Neural cell (in vitro differentiated cells): ENCODE results near the gene PDLIM5. TPM values are rescaled to one million over a fixed set of nuclear protein-coding genes. Genes with fewer than 3 reads are reported as not detected.

Experiments used
- H2AFZ ChIP-seq: fragments of 200-600, 300-800 bp; sonication (generic), shearing (Covaris generic); 2 replicates; pipeline ENCODE4 v1.6.0; 2014; ENCODE audit warnings: low read depth, mild to moderate bottlenecking, antibody characterized with exemption, low read length, moderate library complexity
- H3F3A ChIP-seq: fragments of 200-600 bp; shearing (Covaris generic); 2 replicates; pipeline ENCODE4 v1.6.1; 2016; ENCODE audit warnings: mild to moderate bottlenecking, moderate library complexity, mixed read lengths, antibody characterized with exemption, low read length; ENCODE audit not compliant: insufficient read depth, poor library complexity, severe bottlenecking
- H3K27ac ChIP-seq: fragments of 200-600, 300-800 bp; sonication (generic), shearing (Covaris generic); 2 replicates; pipeline ENCODE4 v1.5.1; 2014; ENCODE audit warnings: mild to moderate bottlenecking, low read length, moderate library complexity
- H3K27me3 ChIP-seq: fragments of 300-800, 200-600 bp; sonication (generic), shearing (Covaris generic); 2 replicates; pipeline ENCODE4 v1.6.0; 2014; ENCODE audit warnings: mild to moderate bottlenecking, low read depth, low read length, moderate library complexity; ENCODE audit not compliant: insufficient read depth
- H3K36me3 ChIP-seq: fragments of 300-800, 200-600 bp; sonication (generic), shearing (Covaris generic); 2 replicates; pipeline ENCODE4 v1.5.1; 2014; ENCODE audit warnings: mild to moderate bottlenecking, antibody characterized with exemption, low read length, moderate library complexity; ENCODE audit not compliant: insufficient read depth
- H3K4me2 ChIP-seq: fragments of 300-800, 200-600 bp; sonication (generic), shearing (Covaris generic); 2 replicates; pipeline ENCODE4 v1.6.0; 2014; ENCODE audit warnings: mild to moderate bottlenecking, low read length
- H3K4me3 ChIP-seq: fragments of 300-800, 200-600 bp; sonication (generic), shearing (Covaris generic); 2 replicates; pipeline ENCODE4 v1.5.1; 2014; ENCODE audit warnings: mild to moderate bottlenecking, low read length, moderate library complexity
- H3K79me2 ChIP-seq: fragments of 200-600 bp; shearing (Covaris generic); replicated peaks from 2 replicates; pipeline ENCODE4 v1.6.0; 2014; ENCODE audit warnings: mild to moderate bottlenecking, low read length, moderate library complexity; ENCODE audit not compliant: insufficient read depth
- H3K9ac ChIP-seq: fragments of 300-800, 200-600 bp; sonication (generic), shearing (Covaris generic); 2 replicates; pipeline ENCODE4 v1.6.1; 2016; ENCODE audit warnings: mild to moderate bottlenecking, low read length, mixed read lengths
- H3K9me2 ChIP-seq: fragments of 200-600 bp; shearing (Covaris generic); 2 replicates; pipeline ENCODE4 v1.6.1; 2016; ENCODE audit warnings: mild to moderate bottlenecking, low read length, mixed read lengths; ENCODE audit not compliant: insufficient read depth
- H3K9me3 ChIP-seq: fragments of 200-600, 300-800 bp; sonication (generic), shearing (Covaris generic); 2 replicates; pipeline ENCODE4 v1.6.1; 2016; ENCODE audit warnings: mild to moderate bottlenecking, mixed run types, low read length, moderate library complexity, mixed read lengths
- H4K20me1 ChIP-seq: fragments of 200-600 bp; shearing (Covaris generic); 2 replicates; pipeline ENCODE4 v1.6.1; 2016; ENCODE audit warnings: mild to moderate bottlenecking, mixed run types; ENCODE audit not compliant: insufficient read depth
- EP300 ChIP-seq: fragments of 450-650 bp; conservative IDR thresholded peaks from 2 replicates; pipeline ENCODE4 v1.6.1; 2014; ENCODE audit warnings: antibody characterized with exemption, mild to moderate bottlenecking, moderate library complexity; ENCODE audit not compliant: poor library complexity, severe bottlenecking
- EZH2 ChIP-seq: fragments of 200-600, 300-800 bp; shearing (Covaris generic), sonication (generic); IDR thresholded peaks from 2 replicates; pipeline ENCODE4 v1.6.1; 2014; ENCODE audit warnings: antibody characterized with exemption, low read length, borderline replicate concordance, mild to moderate bottlenecking; ENCODE audit not compliant: insufficient read depth, poor library complexity, severe bottlenecking
- MXI1 ChIP-seq: fragments of 450-650 bp; conservative IDR thresholded peaks from 2 replicates; pipeline ENCODE4 v1.6.1; 2014; ENCODE audit warnings: antibody characterized with exemption, mild to moderate bottlenecking; ENCODE audit not compliant: poor library complexity, severe bottlenecking
- POLR2AphosphoS5 ChIP-seq: IDR thresholded peaks from 2 replicates; pipeline ENCODE4 v1.6.1; 2012
- RAD21 ChIP-seq: fragments of 450-650 bp; conservative IDR thresholded peaks from 2 replicates; pipeline ENCODE4 v1.6.1; 2014; ENCODE audit warnings: antibody characterized with exemption, mild to moderate bottlenecking, moderate library complexity
- SMC3 ChIP-seq: fragments of 450-650 bp; conservative IDR thresholded peaks from 2 replicates; pipeline ENCODE4 v1.6.1; 2014; ENCODE audit warnings: antibody characterized with exemption, mild to moderate bottlenecking, moderate library complexity; ENCODE audit not compliant: poor library complexity
- TAF1 ChIP-seq: IDR thresholded peaks from 2 replicates; pipeline ENCODE4 v1.6.1; 2012; ENCODE audit warnings: low read depth
- polyA plus RNA-seq: library from polyadenylated mRNA; depleted of rRNA; stranded (reverse); fragments of >200 nt; gene quantifications from 2 replicates; pipeline ENCODE4 v1.2.3, GENCODE V29; 2014
- TF ChIP-seq, protein P1 (sequence below): fragments of 450-650 bp; IDR thresholded peaks from 2 replicates; pipeline ENCODE4 v1.5.1; 2014; ENCODE audit warnings: antibody characterized with exemption, mild to moderate bottlenecking, moderate library complexity; ENCODE audit not compliant: poor library complexity, severe bottlenecking
- TF ChIP-seq, protein P2 (sequence below): IDR thresholded peaks from 2 replicates; pipeline ENCODE4 v1.6.1; 2012; ENCODE audit warnings: borderline replicate concordance

The PDLIM5 gene
- polyA plus RNA-seq, 1 donor from 2014 or later: 1.6 TPM

DNA sequence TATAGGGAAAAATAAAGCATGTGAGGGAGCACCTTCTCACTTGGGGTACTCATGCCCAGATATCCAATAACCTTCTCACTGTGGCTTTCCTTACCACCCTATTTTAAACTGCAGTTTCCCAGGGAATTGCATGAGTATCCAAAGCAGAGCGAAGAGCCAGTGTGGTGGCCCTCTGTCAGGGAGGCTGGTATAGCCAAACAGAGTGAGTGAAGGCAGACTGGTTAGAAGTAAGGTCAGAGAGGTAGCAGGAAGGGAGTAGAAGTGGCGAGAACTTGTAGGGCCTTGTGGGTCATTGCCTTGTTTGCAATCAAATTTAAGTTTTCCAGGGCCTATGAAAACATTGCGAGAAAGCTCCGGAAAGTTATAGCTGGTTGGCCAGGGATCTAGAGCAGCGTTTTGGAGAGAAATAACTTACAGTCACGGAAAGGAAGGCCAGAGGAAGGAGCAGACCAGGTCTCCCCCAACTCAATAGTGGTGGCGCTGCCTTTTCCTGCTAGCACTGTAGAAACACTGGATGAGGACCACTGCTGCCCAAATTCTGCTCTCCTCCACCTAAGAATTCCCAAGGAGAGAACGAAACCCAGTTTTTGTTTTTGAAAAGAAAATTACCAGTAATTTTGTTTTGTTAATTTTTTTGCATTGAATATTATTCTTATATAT, 77.2 kb downstream of the PDLIM5 start:
- Histone ChIP-seq H3K9me2 (no peaks in the 10 kb centered on the region), H3K79me2 (no peaks in the 10 kb centered on the region), H2AFZ (no peak overlapping the region), H3K36me3 (no peaks in the 10 kb centered on the region), H3K9me3 (no peaks in the 10 kb centered on the region), H4K20me1 (no peaks in the 10 kb centered on the region), H3F3A (no peaks in the 10 kb centered on the region), H3K4me3 (no peak overlapping the region), H3K4me2 (no peak overlapping the region), H3K27ac (no peak overlapping the region), H3K9ac (no peak overlapping the region), H3K27me3 (no peaks in the 10 kb centered on the region)
- TF ChIP-seq POLR2AphosphoS5 (no peak), SMC3 (no peak), MXI1 (no peak), EZH2 (no peak), EP300 (no peak), TAF1 (no peak), RAD21 (no peak)
- TF ChIP-seq, protein P1, sequence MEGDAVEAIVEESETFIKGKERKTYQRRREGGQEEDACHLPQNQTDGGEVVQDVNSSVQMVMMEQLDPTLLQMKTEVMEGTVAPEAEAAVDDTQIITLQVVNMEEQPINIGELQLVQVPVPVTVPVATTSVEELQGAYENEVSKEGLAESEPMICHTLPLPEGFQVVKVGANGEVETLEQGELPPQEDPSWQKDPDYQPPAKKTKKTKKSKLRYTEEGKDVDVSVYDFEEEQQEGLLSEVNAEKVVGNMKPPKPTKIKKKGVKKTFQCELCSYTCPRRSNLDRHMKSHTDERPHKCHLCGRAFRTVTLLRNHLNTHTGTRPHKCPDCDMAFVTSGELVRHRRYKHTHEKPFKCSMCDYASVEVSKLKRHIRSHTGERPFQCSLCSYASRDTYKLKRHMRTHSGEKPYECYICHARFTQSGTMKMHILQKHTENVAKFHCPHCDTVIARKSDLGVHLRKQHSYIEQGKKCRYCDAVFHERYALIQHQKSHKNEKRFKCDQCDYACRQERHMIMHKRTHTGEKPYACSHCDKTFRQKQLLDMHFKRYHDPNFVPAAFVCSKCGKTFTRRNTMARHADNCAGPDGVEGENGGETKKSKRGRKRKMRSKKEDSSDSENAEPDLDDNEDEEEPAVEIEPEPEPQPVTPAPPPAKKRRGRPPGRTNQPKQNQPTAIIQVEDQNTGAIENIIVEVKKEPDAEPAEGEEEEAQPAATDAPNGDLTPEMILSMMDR: no peak
- TF ChIP-seq, protein P2, sequence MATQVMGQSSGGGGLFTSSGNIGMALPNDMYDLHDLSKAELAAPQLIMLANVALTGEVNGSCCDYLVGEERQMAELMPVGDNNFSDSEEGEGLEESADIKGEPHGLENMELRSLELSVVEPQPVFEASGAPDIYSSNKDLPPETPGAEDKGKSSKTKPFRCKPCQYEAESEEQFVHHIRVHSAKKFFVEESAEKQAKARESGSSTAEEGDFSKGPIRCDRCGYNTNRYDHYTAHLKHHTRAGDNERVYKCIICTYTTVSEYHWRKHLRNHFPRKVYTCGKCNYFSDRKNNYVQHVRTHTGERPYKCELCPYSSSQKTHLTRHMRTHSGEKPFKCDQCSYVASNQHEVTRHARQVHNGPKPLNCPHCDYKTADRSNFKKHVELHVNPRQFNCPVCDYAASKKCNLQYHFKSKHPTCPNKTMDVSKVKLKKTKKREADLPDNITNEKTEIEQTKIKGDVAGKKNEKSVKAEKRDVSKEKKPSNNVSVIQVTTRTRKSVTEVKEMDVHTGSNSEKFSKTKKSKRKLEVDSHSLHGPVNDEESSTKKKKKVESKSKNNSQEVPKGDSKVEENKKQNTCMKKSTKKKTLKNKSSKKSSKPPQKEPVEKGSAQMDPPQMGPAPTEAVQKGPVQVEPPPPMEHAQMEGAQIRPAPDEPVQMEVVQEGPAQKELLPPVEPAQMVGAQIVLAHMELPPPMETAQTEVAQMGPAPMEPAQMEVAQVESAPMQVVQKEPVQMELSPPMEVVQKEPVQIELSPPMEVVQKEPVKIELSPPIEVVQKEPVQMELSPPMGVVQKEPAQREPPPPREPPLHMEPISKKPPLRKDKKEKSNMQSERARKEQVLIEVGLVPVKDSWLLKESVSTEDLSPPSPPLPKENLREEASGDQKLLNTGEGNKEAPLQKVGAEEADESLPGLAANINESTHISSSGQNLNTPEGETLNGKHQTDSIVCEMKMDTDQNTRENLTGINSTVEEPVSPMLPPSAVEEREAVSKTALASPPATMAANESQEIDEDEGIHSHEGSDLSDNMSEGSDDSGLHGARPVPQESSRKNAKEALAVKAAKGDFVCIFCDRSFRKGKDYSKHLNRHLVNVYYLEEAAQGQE: no peak

GRCh38 chr4:94530073-94530472, 78.3 kb downstream of the PDLIM5 start:
- H3K27me3 ChIP-seq: no peaks in the 10 kb centered on the region
- no peak overlapping the region for H3K27ac ChIP-seq
- no peaks in the 10 kb centered on the region for H3K79me2 ChIP-seq
- H3K9me2 ChIP-seq: no peaks in the 10 kb centered on the region
- no peaks in the 10 kb centered on the region for H3F3A ChIP-seq
- H3K9me3 ChIP-seq: no peaks in the 10 kb centered on the region
- TF ChIP-seq TAF1 (no peak), EP300 (no peak), MXI1 (no peak), EZH2 (no peak)
- H2AFZ ChIP-seq: no peak overlapping the region
- no peak overlapping the region for H3K4me3 ChIP-seq
- no peak overlapping the region for H3K9ac ChIP-seq
- no peaks in the 10 kb centered on the region for H4K20me1 ChIP-seq
- no peaks in the 10 kb centered on the region for H3K36me3 ChIP-seq
- no peak overlapping the region for H3K4me2 ChIP-seq
